ENCODE data around the gene TVP23A. TPM values are rescaled to one million over a fixed set of nuclear protein-coding genes. Genes with fewer than 3 reads are reported as not detected.
A peak's percentile ranks its signal among the peaks of the same experiment; 100 is the strongest.

The TVP23A gene
- total RNA-seq, 1 experiment from 2014 or later = not detected

DNA sequence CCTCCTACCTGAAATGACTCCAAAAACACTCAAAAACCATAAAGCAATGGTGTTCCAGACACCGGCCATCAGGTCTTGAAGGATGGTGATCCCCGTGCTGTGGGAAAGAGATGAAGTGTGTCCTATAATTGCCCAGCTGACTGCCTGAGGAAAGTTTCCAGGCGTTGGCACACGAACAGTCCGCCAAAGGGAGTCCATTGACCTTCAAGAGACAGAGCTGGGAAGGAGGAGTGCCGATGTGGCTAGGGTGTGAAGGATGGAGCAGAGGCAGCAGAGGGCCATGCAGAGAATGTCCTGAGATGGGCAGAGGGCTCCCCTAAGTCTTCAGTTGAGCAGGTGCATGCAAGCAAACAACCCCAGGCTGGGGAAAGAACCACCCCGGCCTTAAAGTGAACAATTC is 86.8 kb downstream of the TVP23A start:
- Histone ChIP-seq H3K4me3 (ENCODE audit: low read depth, low read length, poor library complexity, severe bottlenecking) (no peak overlapping the region), H3K9me3 (ENCODE audit: low read depth, low read length, poor library complexity, severe bottlenecking) (no peaks in the 10 kb centered on the region), H3K27me3 (replicated peaks; ENCODE audit: insufficient read depth, low read depth, low read length, poor library complexity) (no peaks in the 10 kb centered on the region), H3K4me1 (ENCODE audit: insufficient read depth, low read length, poor library complexity, severe bottlenecking) (no peaks in the 10 kb centered on the region), H3K36me3 (ENCODE audit: insufficient read depth, low read length, poor library complexity, severe bottlenecking) (no peaks in the 10 kb centered on the region), H3K27ac (ENCODE audit: low read depth, low read length, poor library complexity, severe bottlenecking) (no peak overlapping the region)
- ChIA-PET POLR2A (ENCODE audit: low non-redundant PET) (no interaction called here), CTCF (no interaction called here)
- TF ChIP-seq EZH2 (IDR thresholded peaks at IDR 0.05; ENCODE audit: borderline replicate concordance, low read depth, low read length, poor library complexity, severe bottlenecking) = no peak
- TF ChIP-seq, protein P1, sequence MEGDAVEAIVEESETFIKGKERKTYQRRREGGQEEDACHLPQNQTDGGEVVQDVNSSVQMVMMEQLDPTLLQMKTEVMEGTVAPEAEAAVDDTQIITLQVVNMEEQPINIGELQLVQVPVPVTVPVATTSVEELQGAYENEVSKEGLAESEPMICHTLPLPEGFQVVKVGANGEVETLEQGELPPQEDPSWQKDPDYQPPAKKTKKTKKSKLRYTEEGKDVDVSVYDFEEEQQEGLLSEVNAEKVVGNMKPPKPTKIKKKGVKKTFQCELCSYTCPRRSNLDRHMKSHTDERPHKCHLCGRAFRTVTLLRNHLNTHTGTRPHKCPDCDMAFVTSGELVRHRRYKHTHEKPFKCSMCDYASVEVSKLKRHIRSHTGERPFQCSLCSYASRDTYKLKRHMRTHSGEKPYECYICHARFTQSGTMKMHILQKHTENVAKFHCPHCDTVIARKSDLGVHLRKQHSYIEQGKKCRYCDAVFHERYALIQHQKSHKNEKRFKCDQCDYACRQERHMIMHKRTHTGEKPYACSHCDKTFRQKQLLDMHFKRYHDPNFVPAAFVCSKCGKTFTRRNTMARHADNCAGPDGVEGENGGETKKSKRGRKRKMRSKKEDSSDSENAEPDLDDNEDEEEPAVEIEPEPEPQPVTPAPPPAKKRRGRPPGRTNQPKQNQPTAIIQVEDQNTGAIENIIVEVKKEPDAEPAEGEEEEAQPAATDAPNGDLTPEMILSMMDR (conservative IDR thresholded peaks at IDR 0.05; ENCODE audit: low read depth, low read length) = no peak
- intact Hi-C loops (cut with micrococcal nuclease; ENCODE audit: unreplicated experiment) = loop anchor here (10.0 kb wide), 1 partner anchor 147 kb away; the partner anchor contains the start of gene EMP2
- DNase-seq (ENCODE audit: low spot score) = no peak
- BruUV-seq (replicated peaks) = no TSS peak

DNA sequence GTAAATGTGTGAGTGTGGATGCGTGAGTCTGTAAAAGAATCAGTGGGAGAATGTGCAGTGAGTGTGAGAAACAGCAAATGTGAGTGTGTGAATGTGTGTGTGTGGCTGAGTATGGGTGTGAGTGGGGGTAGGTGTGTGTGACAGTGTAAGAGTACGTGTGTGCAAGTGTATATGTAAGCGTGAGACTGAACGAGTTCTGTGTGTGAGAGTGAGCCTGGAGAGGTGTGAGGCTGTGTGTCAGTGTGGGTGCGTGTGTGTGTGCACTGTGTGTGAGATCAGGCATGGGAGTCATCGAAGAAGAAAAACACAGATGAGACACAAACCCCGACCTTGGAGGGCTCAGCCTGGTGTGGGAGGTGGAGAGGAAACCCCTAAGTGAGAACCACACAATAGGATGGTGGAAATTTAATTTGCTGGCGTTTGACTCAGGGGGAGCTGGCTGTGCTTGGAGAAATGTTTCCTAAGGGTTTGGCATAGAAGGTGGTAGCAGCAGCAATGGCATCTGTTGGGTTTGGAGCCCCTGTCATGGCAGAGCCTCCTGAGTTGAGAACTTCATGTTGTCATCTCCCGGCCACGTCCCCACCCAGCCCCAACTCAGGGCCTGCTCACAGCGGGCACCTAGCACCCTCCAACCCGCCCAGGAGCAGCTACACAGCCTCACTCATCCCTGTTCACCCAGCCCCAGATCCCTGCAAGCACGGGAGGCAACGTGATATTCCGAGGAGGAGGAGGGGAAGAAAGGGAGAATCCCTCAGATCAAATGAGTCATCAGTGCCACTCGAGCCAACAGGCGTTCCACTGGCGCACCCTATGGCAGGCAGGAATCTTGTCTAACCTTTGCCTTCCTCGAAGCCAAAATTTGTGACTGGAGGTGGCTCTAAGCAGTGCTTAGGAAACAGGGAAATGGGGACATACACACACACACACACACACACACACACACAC is 89.2 kb downstream of the TVP23A start:
- no TSS peak for BruUV-seq (replicated peaks)
- POLR2A ChIA-PET (ENCODE audit: low non-redundant PET) = no interaction called here
- no peaks in the 10 kb centered on the region for H3K9me3 ChIP-seq (ENCODE audit: low read depth, low read length, poor library complexity, severe bottlenecking)
- no peaks in the 10 kb centered on the region for H3K27me3 ChIP-seq (replicated peaks; ENCODE audit: insufficient read depth, low read depth, low read length, poor library complexity)
- intact Hi-C loops (cut with micrococcal nuclease; ENCODE audit: unreplicated experiment) = loop anchor here (5.0 to 10.0 kb wide), 2 partner anchors 145 to 412 kb away; partner anchors contain the start of gene EMP2
- H3K4me1 ChIP-seq (ENCODE audit: insufficient read depth, low read length, poor library complexity, severe bottlenecking) = no peaks in the 10 kb centered on the region
- TF ChIP-seq EZH2 (IDR thresholded peaks at IDR 0.05; ENCODE audit: borderline replicate concordance, low read depth, low read length, poor library complexity, severe bottlenecking) = no peak
- TF ChIP-seq, protein P1 (conservative IDR thresholded peaks at IDR 0.05; ENCODE audit: low read depth, low read length) = 0 out of 2 replicates have a peak, but pooled peaks have one; percentile 21
- no peak overlapping the region for H3K27ac ChIP-seq (ENCODE audit: low read depth, low read length, poor library complexity, severe bottlenecking)
- DNase-seq (ENCODE audit: low spot score) = peak; percentile 65
- no peak overlapping the region for H3K4me3 ChIP-seq (ENCODE audit: low read depth, low read length, poor library complexity, severe bottlenecking)
- no peaks in the 10 kb centered on the region for H3K36me3 ChIP-seq (ENCODE audit: insufficient read depth, low read length, poor library complexity, severe bottlenecking)
- CTCF ChIA-PET = no interaction called here

DNA sequence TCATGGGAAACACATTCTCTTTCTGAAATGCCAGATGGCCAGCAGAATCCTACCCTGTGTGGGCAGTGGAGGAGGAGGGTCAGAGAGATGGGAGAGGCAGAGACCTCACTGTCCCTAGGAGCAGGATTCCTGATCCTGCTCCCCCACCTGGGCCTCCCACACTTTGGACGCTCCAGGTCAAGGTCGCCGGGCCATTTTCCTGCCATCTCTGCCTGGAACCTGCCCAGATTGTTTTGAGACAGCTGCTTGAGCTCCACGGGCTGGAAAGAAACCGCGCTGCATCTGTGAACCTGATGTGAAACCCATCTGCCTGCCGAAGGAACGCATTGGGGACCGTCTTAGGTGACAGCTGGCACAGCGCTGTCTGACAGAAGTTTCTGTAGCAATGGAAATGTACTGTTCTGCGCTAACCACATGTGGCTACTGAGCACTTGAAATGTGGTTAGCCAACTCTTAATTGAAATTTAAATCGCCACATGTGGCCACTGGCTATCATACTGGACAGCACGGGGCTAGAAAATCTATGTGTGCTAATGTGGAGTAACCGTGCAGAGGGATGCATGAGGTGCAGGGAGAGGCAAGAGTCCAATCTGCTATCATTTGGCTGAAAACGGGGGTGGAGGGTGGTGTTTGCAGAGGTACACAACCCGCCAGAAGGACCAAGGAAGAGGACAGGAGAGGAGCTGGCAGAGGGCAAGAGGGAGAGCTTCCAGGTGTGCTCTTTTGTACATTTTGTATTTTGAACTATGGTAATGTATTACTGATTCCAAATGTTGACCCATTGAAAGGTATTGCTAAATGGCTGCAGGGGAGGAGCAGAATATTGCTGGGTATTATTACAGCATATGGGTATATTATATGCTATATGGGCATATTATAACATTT is 90.3 kb downstream of the TVP23A start:
- Histone ChIP-seq H3K27ac (ENCODE audit: low read depth, low read length, poor library complexity, severe bottlenecking) (no peak overlapping the region), H3K27me3 (replicated peaks; ENCODE audit: insufficient read depth, low read depth, low read length, poor library complexity) (no peaks in the 10 kb centered on the region), H3K4me1 (ENCODE audit: insufficient read depth, low read length, poor library complexity, severe bottlenecking) (no peaks in the 10 kb centered on the region), H3K9me3 (ENCODE audit: low read depth, low read length, poor library complexity, severe bottlenecking) (no peaks in the 10 kb centered on the region), H3K36me3 (ENCODE audit: insufficient read depth, low read length, poor library complexity, severe bottlenecking) (no peaks in the 10 kb centered on the region), H3K4me3 (ENCODE audit: low read depth, low read length, poor library complexity, severe bottlenecking) (no peak overlapping the region)
- no TSS peak for BruUV-seq (replicated peaks)
- POLR2A ChIA-PET (ENCODE audit: low non-redundant PET) = no interaction called here
- CTCF ChIA-PET = no interaction called here
- no peak for DNase-seq (ENCODE audit: low spot score)
- intact Hi-C loops (cut with micrococcal nuclease; ENCODE audit: unreplicated experiment) = loop anchor here (5.0 kb wide), 1 partner anchor 411 kb away; no protein-coding TSS in a partner anchor
- TF ChIP-seq, protein P1 (conservative IDR thresholded peaks at IDR 0.05; ENCODE audit: low read depth, low read length) = no peak
- no peak for TF ChIP-seq EZH2 (IDR thresholded peaks at IDR 0.05; ENCODE audit: borderline replicate concordance, low read depth, low read length, poor library complexity, severe bottlenecking)
